ENCODE measurements around the gene CMYA5.

The CMYA5 gene

DNA sequence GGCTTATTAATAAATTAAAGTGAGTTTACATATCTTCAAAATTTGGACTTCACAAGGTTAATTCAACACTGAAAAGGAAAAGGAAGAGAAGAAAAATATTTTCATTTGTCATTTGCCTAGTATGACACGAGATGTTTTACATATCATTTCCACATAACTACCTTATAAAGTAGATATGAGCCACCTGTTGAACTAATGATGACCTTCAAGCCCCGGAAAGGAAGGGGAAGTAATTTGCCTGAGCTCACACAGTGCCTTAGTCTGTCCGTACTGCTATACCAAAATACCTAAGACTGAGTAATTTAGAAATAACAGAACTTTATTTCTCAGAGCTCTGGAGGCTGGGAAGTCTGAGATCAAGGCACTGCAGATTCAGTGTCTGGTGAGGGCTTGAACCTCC, 17.9 kb downstream of the CMYA5 start:
- Histone ChIP-seq H3F3A (ENCODE audit: insufficient read depth, low read length) (no peaks in the 10 kb centered on the region), H3K4me3 (ENCODE audit: low read length) (no peak overlapping the region), H3K4me2 (ENCODE audit: low read depth, low read length) (no peak overlapping the region), H3K36me3 (replicated peaks; ENCODE audit: insufficient read depth, low read length) (no peaks in the 10 kb centered on the region), H3K79me2 (ENCODE audit: low read length) (no peaks in the 10 kb centered on the region), H3K9me2 (replicated peaks; ENCODE audit: insufficient read depth, low read length) (no peaks in the 10 kb centered on the region), H3K27me3 (replicated peaks; ENCODE audit: insufficient read depth, low read length) (no peaks in the 10 kb centered on the region), H3K4me1 (ENCODE audit: low read length) (0 out of 2 replicates have a peak, but pooled peaks cover 4% of the 10 kb centered on the region), H2AFZ (ENCODE audit: low read length) (no peak overlapping the region), H3K27ac (ENCODE audit: low read length) (no peak overlapping the region), H3K9me3 (replicated peaks; ENCODE audit: insufficient read depth, low read length) (no peaks in the 10 kb centered on the region), H4K20me1 (ENCODE audit: insufficient read depth, low read length) (no peaks in the 10 kb centered on the region), H3K9ac (ENCODE audit: low read length) (no peak overlapping the region)
- no peak for DNase-seq
- TF ChIP-seq CTCF (IDR thresholded peaks at IDR 0.05; ENCODE audit: low read length) (no peak), EZH2 (optimal IDR thresholded peaks at IDR 0.05; ENCODE audit: low read depth, low read length) (no peak), EZH2phosphoT487 (IDR thresholded peaks at IDR 0.05; ENCODE audit: low read length) (no peak)

DNA sequence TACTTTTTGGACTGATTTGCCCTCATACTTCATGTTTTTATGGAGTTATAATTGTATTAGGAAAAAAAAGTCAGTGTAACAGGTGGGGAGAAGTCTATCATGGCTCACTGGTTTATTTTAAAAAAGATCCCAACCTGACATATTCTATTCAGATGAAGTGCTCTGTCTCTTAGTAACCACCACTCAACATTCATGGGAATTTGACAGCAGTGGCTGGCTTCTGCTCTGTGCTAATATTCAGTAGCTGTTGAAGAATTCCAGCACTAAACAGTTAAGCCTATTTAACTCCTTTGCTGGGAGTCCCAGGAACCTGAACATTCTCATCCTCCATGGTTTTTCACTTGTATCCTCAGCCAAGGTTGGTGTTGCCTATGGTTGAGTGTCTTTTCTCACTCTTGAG, 23.1 kb downstream of the CMYA5 start:
- Histone ChIP-seq H3F3A (ENCODE audit: insufficient read depth, low read length) (no peaks in the 10 kb centered on the region), H3K27me3 (replicated peaks; ENCODE audit: insufficient read depth, low read length) (no peaks in the 10 kb centered on the region), H3K4me3 (ENCODE audit: low read length) (no peak overlapping the region), H3K27ac (ENCODE audit: low read length) (no peak overlapping the region), H3K36me3 (replicated peaks; ENCODE audit: insufficient read depth, low read length) (no peaks in the 10 kb centered on the region), H3K9me2 (replicated peaks; ENCODE audit: insufficient read depth, low read length) (no peaks in the 10 kb centered on the region), H3K9me3 (replicated peaks; ENCODE audit: insufficient read depth, low read length) (no peaks in the 10 kb centered on the region), H2AFZ (ENCODE audit: low read length) (no peak overlapping the region), H3K4me1 (ENCODE audit: low read length) (0 out of 2 replicates have a peak, but pooled peaks cover 4% of the 10 kb centered on the region), H3K4me2 (ENCODE audit: low read depth, low read length) (no peak overlapping the region), H3K9ac (ENCODE audit: low read length) (no peak overlapping the region), H3K79me2 (ENCODE audit: low read length) (no peaks in the 10 kb centered on the region), H4K20me1 (ENCODE audit: insufficient read depth, low read length) (no peaks in the 10 kb centered on the region)
- TF ChIP-seq EZH2phosphoT487 (IDR thresholded peaks at IDR 0.05; ENCODE audit: low read length), result no peak
- no peak for TF ChIP-seq EZH2 (optimal IDR thresholded peaks at IDR 0.05; ENCODE audit: low read depth, low read length)
- TF ChIP-seq CTCF (IDR thresholded peaks at IDR 0.05; ENCODE audit: low read length), result no peak
- DNase-seq, result no peak

- Histone ChIP-seq H4K20me1 (ENCODE audit: insufficient read depth, low read length) (no peaks in the 10 kb centered on the region), H3F3A (ENCODE audit: insufficient read depth, low read length) (no peaks in the 10 kb centered on the region), H3K27ac (ENCODE audit: low read length) (no peak overlapping the region), H3K4me3 (ENCODE audit: low read length) (no peak overlapping the region), H3K36me3 (replicated peaks; ENCODE audit: insufficient read depth, low read length) (no peaks in the 10 kb centered on the region), H3K9ac (ENCODE audit: low read length) (no peak overlapping the region), H3K9me2 (replicated peaks; ENCODE audit: insufficient read depth, low read length) (no peaks in the 10 kb centered on the region), H3K9me3 (replicated peaks; ENCODE audit: insufficient read depth, low read length) (no peaks in the 10 kb centered on the region), H3K79me2 (ENCODE audit: low read length) (no peaks in the 10 kb centered on the region), H2AFZ (ENCODE audit: low read length) (no peak overlapping the region), H3K27me3 (replicated peaks; ENCODE audit: insufficient read depth, low read length) (no peaks in the 10 kb centered on the region), H3K4me1 (ENCODE audit: low read length) (0 out of 2 replicates have a peak, but pooled peaks cover 4% of the 10 kb centered on the region), H3K4me2 (ENCODE audit: low read depth, low read length) (no peak overlapping the region)
- DNase-seq, result no peak
- no peak for TF ChIP-seq EZH2phosphoT487 (IDR thresholded peaks at IDR 0.05; ENCODE audit: low read length)
- TF ChIP-seq EZH2 (optimal IDR thresholded peaks at IDR 0.05; ENCODE audit: low read depth, low read length), result no peak
- no peak for TF ChIP-seq CTCF (IDR thresholded peaks at IDR 0.05; ENCODE audit: low read length)
These were observed 24.1 kb downstream of the CMYA5 start for GRCh38 chr5:79713727-79714126.

Data from MM.1S (cell line).